Neutrophil (primary cell): ENCODE results near the gene SLC25A6.

Experiments used
- H3K27ac ChIP-seq: fragments of 200-600 bp; sonication (generic); 2 replicates; pipeline ENCODE4 v1.5.1; 2016; ENCODE audit warnings: mild to moderate bottlenecking, moderate library complexity
- H3K27me3 ChIP-seq: fragments of 200-600 bp; sonication (generic); 2 replicates; pipeline ENCODE4 v1.6.0; 2016; ENCODE audit warnings: mild to moderate bottlenecking
- H3K36me3 ChIP-seq: fragments of 200-600 bp; sonication (generic); 2 replicates; pipeline ENCODE4 v1.5.1; 2017
- H3K4me1 ChIP-seq, 2 experiments: fragments of 200-600 bp in 1 of 2; sonication (generic) in 1 of 2; 1 replicate in 1 of 2; 2 replicates in 1 of 2; pipeline versions ENCODE4 v1.5.1 to v1.6.1; 2013 to 2016; ENCODE audit warnings: low read depth in 1 of 2, low read length in 1 of 2, mild to moderate bottlenecking in 1 of 2, moderate library complexity in 1 of 2; ENCODE audit not compliant: control insufficient read depth in 1 of 2, insufficient read depth in 1 of 2
- H3K4me3 ChIP-seq, 2 experiments: fragments of 200-600 bp in 1 of 2; sonication (generic) in 1 of 2; 1 replicate in 1 of 2; 2 replicates in 1 of 2; pipeline ENCODE4 v1.5.1; 2013 to 2016; ENCODE audit warnings: low read depth in 1 of 2, low read length in 1 of 2, mild to moderate bottlenecking in 1 of 2, moderate library complexity in 1 of 2
- H3K9me3 ChIP-seq: fragments of 200-600 bp; sonication (generic); 2 replicates; pipeline ENCODE4 v1.5.1; 2016
- CTCF ChIP-seq: fragments of 200-600 bp; sonication (generic); IDR thresholded peaks from 2 replicates; pipeline ENCODE4 v1.5.1; 2016; ENCODE audit warnings: antibody characterized with exemption

The SLC25A6 gene

GRCh38 chrX:1391707-1392375, at the start of gene SLC25A6:
Gene SLC25A6 (minus strand): TSS chrX:1392113. CDS start chrX:1392009, 104 bp downstream.
- H3K4me3 ChIP-seq, result peak within 1 kb of the TSS; percentile 99 to 100
- peaks cover 8 to 10% of the 10 kb centered on the region in 2 experiments for H3K4me1 ChIP-seq
- H3K9me3 ChIP-seq, result no peaks in the 10 kb centered on the region
- H3K27ac ChIP-seq, result peak within 1 kb of the TSS; percentile 91
- H3K27me3 ChIP-seq, result no peaks in the 10 kb centered on the region
- TF ChIP-seq CTCF, result peak; percentile 61
- peaks cover 40% of the 10 kb centered on the region for H3K36me3 ChIP-seq

GRCh38 chrX:1440506-1440905, 48.6 kb upstream of the SLC25A6 start:
- no peak overlapping the region for H3K27ac ChIP-seq
- H3K36me3 ChIP-seq, result peaks cover 43% of the 10 kb centered on the region
- TF ChIP-seq CTCF, result no peak
- peaks cover 4% of the 10 kb centered on the region for H3K9me3 ChIP-seq
- no peak overlapping the region for H3K4me3 ChIP-seq
- H3K27me3 ChIP-seq, result no peaks in the 10 kb centered on the region
- H3K4me1 ChIP-seq, result no peaks in the 10 kb centered on the region

GRCh38 chrX:1435241-1435895, 43.5 kb upstream of the SLC25A6 start:
- H3K4me3 ChIP-seq, result no peak overlapping the region
- no peaks in the 10 kb centered on the region for H3K27me3 ChIP-seq
- H3K4me1 ChIP-seq, result no peaks in the 10 kb centered on the region
- no peak overlapping the region for H3K27ac ChIP-seq
- no peaks in the 10 kb centered on the region for H3K9me3 ChIP-seq
- TF ChIP-seq CTCF, result no peak
- peaks cover 58% of the 10 kb centered on the region for H3K36me3 ChIP-seq

- no peak for TF ChIP-seq CTCF
- Histone ChIP-seq H3K36me3 (peaks cover 59% of the 10 kb centered on the region), H3K27ac (no peak overlapping the region), H3K9me3 (no peaks in the 10 kb centered on the region), H3K4me1 (no peaks in the 10 kb centered on the region), H3K4me3 (no peak overlapping the region), H3K27me3 (no peaks in the 10 kb centered on the region)
These were observed 42.9 kb upstream of the SLC25A6 start for GRCh38 chrX:1434871-1435240.

- peaks cover 52% of the 10 kb centered on the region for H3K36me3 ChIP-seq
- no peak overlapping the region for H3K27ac ChIP-seq
- H3K4me3 ChIP-seq, result no peak overlapping the region
- no peaks in the 10 kb centered on the region for H3K27me3 ChIP-seq
- no peak for TF ChIP-seq CTCF
- no peaks in the 10 kb centered on the region for H3K4me1 ChIP-seq
- no peaks in the 10 kb centered on the region for H3K9me3 ChIP-seq
These were observed 41.9 kb upstream of the SLC25A6 start for GRCh38 chrX:1433646-1434357.
